ENCODE data around the gene PLXNB3. TPM values are rescaled to one million over a fixed set of nuclear protein-coding genes. Genes with fewer than 3 reads are reported as not detected.
A peak's percentile ranks its signal among the peaks of the same experiment; 100 is the strongest.

The PLXNB3 gene
- total RNA-seq, 1 donor from 2014 or later, result 0.71 TPM

GRCh38 chrX:153778684-153779101 is 14.6 kb downstream of the PLXNB3 start:
- Histone ChIP-seq H3K4me3 (no peak overlapping the region), H2AFZ (replicated peaks) (no peak overlapping the region), H3K36me3 (no peaks in the 10 kb centered on the region), H3K27me3 (no peaks in the 10 kb centered on the region), H3K79me2 (ENCODE audit: low read depth) (no peaks in the 10 kb centered on the region), H3K9ac (no peak overlapping the region), H3K27ac (no peak overlapping the region), H3K4me2 (no peak overlapping the region), H3F3A (ENCODE audit: low read depth) (no peaks in the 10 kb centered on the region), H3K9me3 (ENCODE audit: low read depth) (no peaks in the 10 kb centered on the region), H3K4me1 (no peaks in the 10 kb centered on the region), H4K20me1 (ENCODE audit: low read depth) (no peaks in the 10 kb centered on the region)
- Mint-ChIP-seq H3K9me3 (peaks cover 4% of the 10 kb centered on the region), H3K4me3 (no peak overlapping the region), H3K27me3 (ENCODE audit: insufficient read depth, low read depth) (peaks cover 2% of the 10 kb centered on the region), H3K36me3 (no peaks in the 10 kb centered on the region), H3K4me1 (peaks cover 8% of the 10 kb centered on the region), H3K27ac (no peak overlapping the region)
- DNase-seq (ENCODE audit: low spot score), result no peak
- TF ChIP-seq CTCF (IDR thresholded peaks at IDR 0.05) (peak; percentile 3), EZH2phosphoT487 (IDR thresholded peaks at IDR 0.05) (no peak)

GRCh38 chrX:153779891-153780677 is 16.0 kb downstream of the PLXNB3 start:
- no peak overlapping the region for H3K9ac ChIP-seq
- no peak overlapping the region for H3K4me2 ChIP-seq
- Mint-ChIP-seq H3K4me3 (peak overlapping the region; percentile 59), H3K4me1 (peaks cover 8% of the 10 kb centered on the region), H3K9me3 (peaks cover 6% of the 10 kb centered on the region), H3K36me3 (no peaks in the 10 kb centered on the region), H3K27ac (no peak overlapping the region), H3K27me3 (ENCODE audit: insufficient read depth, low read depth) (peaks cover 3% of the 10 kb centered on the region)
- no peaks in the 10 kb centered on the region for H3K27me3 ChIP-seq
- H3K36me3 ChIP-seq, result no peaks in the 10 kb centered on the region
- no peak for DNase-seq (ENCODE audit: low spot score)
- H3K4me1 ChIP-seq, result no peaks in the 10 kb centered on the region
- H3K4me3 ChIP-seq, result no peak overlapping the region
- TF ChIP-seq CTCF (IDR thresholded peaks at IDR 0.05), result no peak
- no peaks in the 10 kb centered on the region for H3K9me3 ChIP-seq (ENCODE audit: low read depth)
- H3F3A ChIP-seq (ENCODE audit: low read depth), result no peaks in the 10 kb centered on the region
- H4K20me1 ChIP-seq (ENCODE audit: low read depth), result no peaks in the 10 kb centered on the region
- H3K79me2 ChIP-seq (ENCODE audit: low read depth), result no peaks in the 10 kb centered on the region
- no peak overlapping the region for H3K27ac ChIP-seq
- no peak overlapping the region for H2AFZ ChIP-seq (replicated peaks)

- Histone ChIP-seq H3K27me3 (no peaks in the 10 kb centered on the region), H2AFZ (replicated peaks) (no peak within 1 kb of the TSS), H3K9me3 (ENCODE audit: low read depth) (no peaks in the 10 kb centered on the region), H3K4me2 (no peak within 1 kb of the TSS), H3K4me3 (no peak within 1 kb of the TSS), H3K4me1 (no peaks in the 10 kb centered on the region), H4K20me1 (ENCODE audit: low read depth) (no peaks in the 10 kb centered on the region), H3K36me3 (no peaks in the 10 kb centered on the region), H3K27ac (no peak within 1 kb of the TSS), H3K79me2 (ENCODE audit: low read depth) (no peaks in the 10 kb centered on the region), H3K9ac (no peak within 1 kb of the TSS), H3F3A (ENCODE audit: low read depth) (no peaks in the 10 kb centered on the region)
- TF ChIP-seq EZH2phosphoT487 (IDR thresholded peaks at IDR 0.05) (no peak), EZH2 (IDR thresholded peaks at IDR 0.05) (no peak), CTCF (IDR thresholded peaks at IDR 0.05) (no peak)
- Mint-ChIP-seq H3K27me3 (ENCODE audit: insufficient read depth, low read depth) (peaks cover 3% of the 10 kb centered on the region), H3K9me3 (peaks cover 8% of the 10 kb centered on the region), H3K4me1 (peaks cover 8% of the 10 kb centered on the region), H3K36me3 (no peaks in the 10 kb centered on the region), H3K27ac (no peak within 1 kb of the TSS), H3K4me3 (peak within 1 kb of the TSS; percentile 59)
- DNase-seq (ENCODE audit: low spot score), result no peak
These were observed 16.8 kb downstream of the PLXNB3 start, which contains the start of gene SRPK3 for GRCh38 chrX:153780678-153781427. SRPK3 (plus strand) TSS chrX:153781041; CDS start chrX:153781087, 46 bp downstream.
